Esophagus muscularis mucosa (tissue), 4 donors: ENCODE measurements around the gene SNHG17.

Source experiments
- CTCF ChIP-seq, 3 experiments: fragments of 200-600 bp in 2 of 3; fragments of 450-650 bp in 1 of 3; sonication (generic) in 2 of 3; IDR thresholded peaks; one replicate each; pipeline ENCODE4 v1.5.1; 2017 to 2019; ENCODE audit warnings: antibody characterized with exemption in 3 of 3, mild to moderate bottlenecking in 2 of 3, moderate library complexity in 1 of 3
- EP300 ChIP-seq: sonication (generic); formaldehyde crosslinking; IDR thresholded peaks from one replicate; pipeline ENCODE4 v1.6.1; 2017; ENCODE audit warnings: antibody characterized with exemption
- POLR2A ChIP-seq: fragments of 450-650 bp; IDR thresholded peaks from one replicate; pipeline ENCODE4 v1.6.1; 2017; ENCODE audit warnings: antibody characterized with exemption, moderate library complexity, mild to moderate bottlenecking, low read depth
- POLR2AphosphoS5 ChIP-seq, 2 donors: sonication (generic); formaldehyde crosslinking; IDR thresholded peaks; one replicate each; pipeline ENCODE4 v1.6.1; 2017; ENCODE audit warnings: antibody characterized with exemption in 2 of 2

- TF ChIP-seq CTCF (IDR thresholded peaks at IDR 0.05) (no peak), POLR2A (no peak), EP300 (no peak), POLR2AphosphoS5 (IDR thresholded peaks at IDR 0.05) (no peak)
Observed at GRCh38 chr20:38445381-38445796, 10.3 kb upstream of the SNHG17 start.
